Measurements from ENCODE around the gene PLA2G6. TPM values are rescaled to one million over a fixed set of nuclear protein-coding genes. Genes with fewer than 3 reads are reported as not detected.

Gene PLA2G6
- total RNA-seq, 2 donors from 2014 or later, result 60.6 to 60.7 TPM

DNA sequence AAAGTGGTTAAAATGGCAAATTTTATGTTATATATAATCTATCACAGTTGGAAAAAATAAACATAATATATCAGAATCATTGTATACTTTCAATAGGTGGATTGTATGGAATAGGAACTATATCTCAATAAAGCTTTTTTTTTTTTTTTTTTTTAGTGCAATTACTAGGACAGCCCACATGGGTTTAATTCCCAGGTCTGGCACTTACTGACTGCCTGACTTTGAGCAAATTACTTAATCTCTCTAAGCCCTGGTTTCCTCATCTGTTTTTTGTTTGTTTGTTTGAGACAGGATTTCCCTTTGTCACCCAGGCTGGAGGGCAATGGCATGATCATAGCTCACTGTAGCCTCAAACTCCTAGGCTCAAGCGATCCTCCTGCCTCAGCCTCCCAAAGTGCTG lies 45.0 kb downstream of the PLA2G6 start:
- WGBS, 2 experiments (ENCODE audit: insufficient coverage in 1 of 2, insufficient read length in 1 of 2), result 88 to 92% methylated on average over 1 of the region's 1 CpG
- Histone ChIP-seq H3K4me3 (ENCODE audit: low read length) (no peak overlapping the region), H3K27me3 (ENCODE audit: control insufficient read depth, insufficient read depth, low read length, poor library complexity, severe bottlenecking) (no peaks in the 10 kb centered on the region), H3K9ac (ENCODE audit: extremely low read depth, low read length, poor library complexity, severe bottlenecking) (no peak overlapping the region), H3K36me3 (ENCODE audit: control insufficient read depth, insufficient read depth, low read length) (peaks cover 4% of the 10 kb centered on the region), H3K4me1 (ENCODE audit: control insufficient read depth, insufficient read depth, low read length) (no peaks in the 10 kb centered on the region), H3K9me3 (ENCODE audit: control insufficient read depth, low read length) (no peaks in the 10 kb centered on the region), H3K27ac (ENCODE audit: low read depth, low read length) (no peak overlapping the region)
- DNase-seq, result no peak
- H3K9me3 Mint-ChIP-seq, result no peaks in the 10 kb centered on the region
- peaks cover 52% of the 10 kb centered on the region for H3K36me3 Mint-ChIP-seq (ENCODE audit: low read depth)
- H3K4me3 Mint-ChIP-seq, result no peak overlapping the region
- H3K27ac Mint-ChIP-seq, result peak overlapping the region; percentile 21
- TF ChIP-seq, protein P1, sequence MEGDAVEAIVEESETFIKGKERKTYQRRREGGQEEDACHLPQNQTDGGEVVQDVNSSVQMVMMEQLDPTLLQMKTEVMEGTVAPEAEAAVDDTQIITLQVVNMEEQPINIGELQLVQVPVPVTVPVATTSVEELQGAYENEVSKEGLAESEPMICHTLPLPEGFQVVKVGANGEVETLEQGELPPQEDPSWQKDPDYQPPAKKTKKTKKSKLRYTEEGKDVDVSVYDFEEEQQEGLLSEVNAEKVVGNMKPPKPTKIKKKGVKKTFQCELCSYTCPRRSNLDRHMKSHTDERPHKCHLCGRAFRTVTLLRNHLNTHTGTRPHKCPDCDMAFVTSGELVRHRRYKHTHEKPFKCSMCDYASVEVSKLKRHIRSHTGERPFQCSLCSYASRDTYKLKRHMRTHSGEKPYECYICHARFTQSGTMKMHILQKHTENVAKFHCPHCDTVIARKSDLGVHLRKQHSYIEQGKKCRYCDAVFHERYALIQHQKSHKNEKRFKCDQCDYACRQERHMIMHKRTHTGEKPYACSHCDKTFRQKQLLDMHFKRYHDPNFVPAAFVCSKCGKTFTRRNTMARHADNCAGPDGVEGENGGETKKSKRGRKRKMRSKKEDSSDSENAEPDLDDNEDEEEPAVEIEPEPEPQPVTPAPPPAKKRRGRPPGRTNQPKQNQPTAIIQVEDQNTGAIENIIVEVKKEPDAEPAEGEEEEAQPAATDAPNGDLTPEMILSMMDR (conservative IDR thresholded peaks at IDR 0.05), result peak; percentile 39
- H3K27me3 Mint-ChIP-seq (ENCODE audit: insufficient read depth), result no peaks in the 10 kb centered on the region
- H3K4me1 Mint-ChIP-seq, result no peaks in the 10 kb centered on the region

DNA sequence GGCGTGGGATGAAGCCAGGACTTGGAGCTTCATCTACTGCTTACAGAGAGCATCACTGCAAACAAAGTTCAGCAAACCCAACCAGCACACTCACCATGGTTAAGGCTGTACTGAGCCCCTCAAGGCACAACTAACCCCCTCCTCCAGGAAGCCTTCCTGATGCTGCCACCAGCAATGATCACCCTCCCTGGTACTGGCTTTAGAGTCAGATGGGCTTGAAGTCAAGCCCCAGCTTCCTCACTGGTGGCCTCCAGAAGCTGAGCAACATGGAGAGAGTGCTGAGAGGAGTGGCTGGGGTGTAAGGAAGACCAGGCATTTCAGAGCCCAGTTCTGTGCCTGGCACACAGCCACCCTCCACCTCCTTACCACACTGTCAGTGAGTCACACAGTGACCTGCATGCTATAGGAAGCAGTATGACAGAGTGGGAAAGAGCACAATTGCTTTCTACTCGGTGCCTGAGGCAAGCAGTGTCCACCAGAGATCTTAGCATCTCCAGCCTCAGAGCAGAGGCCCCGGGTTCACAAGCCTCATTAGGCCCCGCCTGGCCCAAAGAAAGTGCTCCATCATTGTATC lies 46.4 kb downstream of the PLA2G6 start:
- Mint-ChIP-seq H3K27ac (no peak overlapping the region), H3K36me3 (ENCODE audit: low read depth) (peaks cover 52% of the 10 kb centered on the region), H3K27me3 (ENCODE audit: insufficient read depth) (no peaks in the 10 kb centered on the region), H3K4me1 (no peaks in the 10 kb centered on the region), H3K9me3 (no peaks in the 10 kb centered on the region), H3K4me3 (no peak overlapping the region)
- H3K4me1 ChIP-seq (ENCODE audit: control insufficient read depth, insufficient read depth, low read length), result no peaks in the 10 kb centered on the region
- H3K27ac ChIP-seq (ENCODE audit: low read depth, low read length), result no peak overlapping the region
- TF ChIP-seq, protein P1 (conservative IDR thresholded peaks at IDR 0.05), result no peak
- WGBS, 2 experiments (ENCODE audit: insufficient coverage in 1 of 2, insufficient read length in 1 of 2), result 94 to 96% methylated on average over 4 of the region's 4 CpGs
- no peak overlapping the region for H3K9ac ChIP-seq (ENCODE audit: extremely low read depth, low read length, poor library complexity, severe bottlenecking)
- H3K27me3 ChIP-seq (ENCODE audit: control insufficient read depth, insufficient read depth, low read length, poor library complexity, severe bottlenecking), result no peaks in the 10 kb centered on the region
- H3K9me3 ChIP-seq (ENCODE audit: control insufficient read depth, low read length), result no peaks in the 10 kb centered on the region
- H3K36me3 ChIP-seq (ENCODE audit: control insufficient read depth, insufficient read depth, low read length), result peaks cover 7% of the 10 kb centered on the region
- no peak for DNase-seq
- no peak overlapping the region for H3K4me3 ChIP-seq (ENCODE audit: low read length)

DNA sequence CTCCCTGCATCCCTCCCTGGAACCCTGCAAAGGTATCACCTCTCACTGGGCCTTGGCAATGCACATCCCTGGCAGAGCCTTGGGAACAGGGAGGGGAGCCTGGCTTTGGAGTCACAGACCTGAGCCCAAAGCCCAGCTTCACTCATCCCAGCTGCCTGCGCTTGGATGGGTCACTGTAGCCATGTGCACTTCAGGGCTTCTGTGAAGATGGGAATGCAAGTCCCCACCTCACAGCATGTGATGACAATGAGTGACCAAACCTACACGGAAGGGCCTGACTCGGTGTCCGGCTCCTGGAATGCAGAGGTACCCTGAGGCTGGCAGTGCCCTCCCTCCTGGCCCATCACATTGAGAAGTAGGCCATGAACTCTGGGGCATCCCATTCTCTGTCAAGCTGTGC lies 48.3 kb downstream of the PLA2G6 start:
- Histone ChIP-seq H3K4me1 (ENCODE audit: control insufficient read depth, insufficient read depth, low read length) (no peaks in the 10 kb centered on the region), H3K9me3 (ENCODE audit: control insufficient read depth, low read length) (no peaks in the 10 kb centered on the region), H3K9ac (ENCODE audit: extremely low read depth, low read length, poor library complexity, severe bottlenecking) (no peak overlapping the region), H3K36me3 (ENCODE audit: control insufficient read depth, insufficient read depth, low read length) (peaks cover 7% of the 10 kb centered on the region), H3K27me3 (ENCODE audit: control insufficient read depth, insufficient read depth, low read length, poor library complexity, severe bottlenecking) (no peaks in the 10 kb centered on the region), H3K27ac (ENCODE audit: low read depth, low read length) (no peak overlapping the region), H3K4me3 (ENCODE audit: low read length) (no peak overlapping the region)
- H3K27ac Mint-ChIP-seq, result no peak overlapping the region
- no peaks in the 10 kb centered on the region for H3K9me3 Mint-ChIP-seq
- H3K27me3 Mint-ChIP-seq (ENCODE audit: insufficient read depth), result no peaks in the 10 kb centered on the region
- 94 to 100% methylated on average over 1 to 4 of the region's 4 CpGs for WGBS, 2 experiments (ENCODE audit: insufficient coverage in 1 of 2, insufficient read length in 1 of 2)
- DNase-seq, result no peak
- H3K36me3 Mint-ChIP-seq (ENCODE audit: low read depth), result peaks cover 38% of the 10 kb centered on the region
- H3K4me1 Mint-ChIP-seq, result no peaks in the 10 kb centered on the region
- H3K4me3 Mint-ChIP-seq, result no peak overlapping the region
- TF ChIP-seq, protein P1 (conservative IDR thresholded peaks at IDR 0.05), result no peak
